Sigmoid colon (tissue), 4 donors: ENCODE data around the gene NR1D1.

Source experiments
- EP300 ChIP-seq, 4 donors: sonication (generic); formaldehyde crosslinking; IDR thresholded peaks; one replicate each; pipeline ENCODE4 v1.6.1; 2017; ENCODE audit warnings: antibody characterized with exemption in 4 of 4
- POLR2A ChIP-seq, 2 donors: fragments of 450-650 bp; IDR thresholded peaks; one replicate each; pipeline ENCODE4 v1.6.1; 2016; ENCODE audit warnings: antibody characterized with exemption in 2 of 2, mild to moderate bottlenecking in 2 of 2, moderate library complexity in 2 of 2
- TF ChIP-seq, protein P1 (sequence below), 4 experiments: fragments of 450-650 bp in 3 of 4; fragments of 200-600 bp in 1 of 4; IDR thresholded peaks; one replicate each; pipeline ENCODE4 v1.5.1; 2016 to 2019; ENCODE audit warnings: antibody characterized with exemption in 4 of 4, mild to moderate bottlenecking in 3 of 4, moderate library complexity in 2 of 4

DNA sequence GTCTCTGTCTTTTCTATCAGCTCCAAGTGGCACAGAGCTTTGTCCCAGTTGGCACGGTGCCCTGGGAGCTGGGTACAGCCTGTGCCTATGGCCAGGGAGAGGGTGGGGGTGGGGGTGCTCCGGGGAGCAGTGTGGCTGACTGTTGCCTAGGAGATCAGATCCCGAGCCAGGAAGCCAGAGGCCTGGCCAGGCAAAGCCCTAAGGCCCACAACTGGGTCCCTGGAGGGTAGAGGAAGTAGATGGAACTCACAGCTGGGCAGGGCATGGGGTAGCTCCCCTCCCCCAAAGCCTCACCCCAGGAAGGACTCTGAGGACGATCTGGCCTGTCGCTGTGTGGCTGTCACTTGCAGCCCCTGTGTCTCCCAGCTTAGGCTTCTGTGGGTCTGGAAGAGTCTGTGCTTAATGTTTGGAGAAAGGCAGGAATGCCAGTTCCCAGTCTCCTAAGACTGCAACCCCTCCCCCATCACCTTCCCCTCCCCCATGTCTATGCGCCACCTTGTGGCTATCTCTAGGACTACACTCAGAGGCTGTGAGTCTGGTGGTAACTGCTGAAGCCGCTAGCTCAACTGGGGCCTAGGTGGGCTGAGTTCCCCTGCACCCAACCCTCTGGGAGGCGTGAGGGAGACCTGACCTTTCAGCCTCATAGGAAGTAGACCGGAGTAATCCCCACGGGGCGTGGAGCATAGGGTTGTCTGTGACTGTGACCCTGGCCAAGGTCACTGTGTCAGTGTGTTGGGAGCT is 25.0 kb downstream of the NR1D1 start:
- TF ChIP-seq, protein P1, sequence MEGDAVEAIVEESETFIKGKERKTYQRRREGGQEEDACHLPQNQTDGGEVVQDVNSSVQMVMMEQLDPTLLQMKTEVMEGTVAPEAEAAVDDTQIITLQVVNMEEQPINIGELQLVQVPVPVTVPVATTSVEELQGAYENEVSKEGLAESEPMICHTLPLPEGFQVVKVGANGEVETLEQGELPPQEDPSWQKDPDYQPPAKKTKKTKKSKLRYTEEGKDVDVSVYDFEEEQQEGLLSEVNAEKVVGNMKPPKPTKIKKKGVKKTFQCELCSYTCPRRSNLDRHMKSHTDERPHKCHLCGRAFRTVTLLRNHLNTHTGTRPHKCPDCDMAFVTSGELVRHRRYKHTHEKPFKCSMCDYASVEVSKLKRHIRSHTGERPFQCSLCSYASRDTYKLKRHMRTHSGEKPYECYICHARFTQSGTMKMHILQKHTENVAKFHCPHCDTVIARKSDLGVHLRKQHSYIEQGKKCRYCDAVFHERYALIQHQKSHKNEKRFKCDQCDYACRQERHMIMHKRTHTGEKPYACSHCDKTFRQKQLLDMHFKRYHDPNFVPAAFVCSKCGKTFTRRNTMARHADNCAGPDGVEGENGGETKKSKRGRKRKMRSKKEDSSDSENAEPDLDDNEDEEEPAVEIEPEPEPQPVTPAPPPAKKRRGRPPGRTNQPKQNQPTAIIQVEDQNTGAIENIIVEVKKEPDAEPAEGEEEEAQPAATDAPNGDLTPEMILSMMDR (IDR thresholded peaks at IDR 0.05), result peak; percentile 95 to 99 (median 98)
- peak in 2 of 4 donors; percentile 27 to 83 for TF ChIP-seq EP300 (IDR thresholded peaks at IDR 0.05)
- TF ChIP-seq POLR2A (IDR thresholded peaks at IDR 0.05), result no peak
